GM19099 (cell line): Measurements from ENCODE around the gene ACRBP.
A peak's percentile ranks its signal among the peaks of the same experiment; 100 is the strongest.

Experiments
- POLR2A ChIP-seq: IDR thresholded peaks from 3 replicates; pipeline ENCODE4 v1.6.1; 2011; ENCODE audit warnings: low read depth; ENCODE audit not compliant: insufficient read length; ENCODE audit errors: extremely low read depth

ACRBP gene

GRCh38 chr12:6635856-6636531 is 11.2 kb downstream of the ACRBP start, which contains the start of gene LPAR5:
Gene LPAR5 (minus strand): TSS chr12:6635959. CDS start chr12:6621248, 14,711 bp downstream.
- TF ChIP-seq POLR2A, result peak; percentile 63

GRCh38 chr12:6635375-6635855 is 11.8 kb downstream of the ACRBP start:
- TF ChIP-seq POLR2A, result no peak

- peak; percentile 77 for TF ChIP-seq POLR2A
These were observed 14.9 kb downstream of the ACRBP start for GRCh38 chr12:6632026-6632983.

- TF ChIP-seq POLR2A, result peak; percentile 38
These were observed 15.7 kb downstream of the ACRBP start for GRCh38 chr12:6631549-6631961.

GRCh38 chr12:6630736-6631135 is 16.5 kb downstream of the ACRBP start:
- TF ChIP-seq POLR2A, result no peak

GRCh38 chr12:6627616-6628015 is 19.6 kb downstream of the ACRBP start:
- TF ChIP-seq POLR2A, result peak; percentile 29

GRCh38 chr12:6626654-6627283 is 20.5 kb downstream of the ACRBP start:
- TF ChIP-seq POLR2A, result no peak

- TF ChIP-seq POLR2A, result no peak
These were observed 26.4 kb downstream of the ACRBP start for GRCh38 chr12:6620885-6621274.

- TF ChIP-seq POLR2A, result no peak
These were observed 26.9 kb downstream of the ACRBP start for GRCh38 chr12:6620137-6620884.

GRCh38 chr12:6618483-6619225 is 28.6 kb downstream of the ACRBP start:
- no peak for TF ChIP-seq POLR2A

- TF ChIP-seq POLR2A, result no peak
These were observed 31.4 kb downstream of the ACRBP start for GRCh38 chr12:6615802-6616201.

- TF ChIP-seq POLR2A, result no peak
These were observed 32.6 kb downstream of the ACRBP start for GRCh38 chr12:6614513-6615172.

GRCh38 chr12:6613776-6614512 is 33.3 kb downstream of the ACRBP start:
- peak; percentile 34 for TF ChIP-seq POLR2A
